Activated naive CD8-positive, alpha-beta T cell treated with anti-CD3 and anti-CD28 coated beads, Interleukin-2, amount 10 ng/mL, durations not matched to agents 7 days and 5 days (primary cell): Measurements from ENCODE around the gene CDKAL1. TPM values are rescaled to one million over a fixed set of nuclear protein-coding genes. Genes with fewer than 3 reads are reported as not detected.
"Not testable (repeated sequence)": the region's sequence is repeated elsewhere in the genome, so short reads cannot be mapped to it uniquely, and the experiment has no call there.

ENCODE experiments used
- ATAC-seq: fragments of 150-1000 bp; cut with Tn5 transposase; one replicate; pipeline ENCODE4 v1.10.0; 2021; ENCODE audit warnings: low read depth, moderate library complexity
- POLR2A ChIA-PET: fragments of 350-600 bp; sonication (Branson Sonifier 250); formaldehyde crosslinking; loops from one replicate; lab custom pipeline; 2021; ENCODE audit warnings: antibody characterized with exemption; lab: Charles Lee
- DNase-seq: peaks from one replicate; pipeline ENCODE4 v3.0.0; 2021
- H3K27ac Mint-ChIP-seq: one replicate; pipeline ENCODE4 v1.8.0; 2022; ENCODE audit warnings: mild to moderate bottlenecking, mixed read lengths
- H3K27me3 Mint-ChIP-seq: one replicate; pipeline ENCODE4 v1.8.0; 2022; ENCODE audit warnings: mild to moderate bottlenecking, moderate library complexity, mixed read lengths
- H3K36me3 Mint-ChIP-seq: one replicate; pipeline ENCODE4 v1.8.0; 2021; ENCODE audit warnings: mild to moderate bottlenecking, mixed read lengths
- H3K4me1 Mint-ChIP-seq: one replicate; pipeline ENCODE4 v1.8.0; 2021; ENCODE audit warnings: mixed read lengths
- H3K4me3 Mint-ChIP-seq: one replicate; pipeline ENCODE4 v1.8.0; 2022; ENCODE audit warnings: mild to moderate bottlenecking, moderate library complexity, mixed read lengths
- H3K9me3 Mint-ChIP-seq: one replicate; pipeline ENCODE4 v1.8.0; 2021; ENCODE audit warnings: mixed read lengths
- total RNA-seq, 2 experiments: library from RNA; stranded (reverse); gene quantifications; one replicate each; pipeline ENCODE4 v1.2.3, GENCODE V29; 2021

Gene CDKAL1
- total RNA-seq, 2 experiments from 2014 or later: 22.7 to 24.4 TPM

DNA sequence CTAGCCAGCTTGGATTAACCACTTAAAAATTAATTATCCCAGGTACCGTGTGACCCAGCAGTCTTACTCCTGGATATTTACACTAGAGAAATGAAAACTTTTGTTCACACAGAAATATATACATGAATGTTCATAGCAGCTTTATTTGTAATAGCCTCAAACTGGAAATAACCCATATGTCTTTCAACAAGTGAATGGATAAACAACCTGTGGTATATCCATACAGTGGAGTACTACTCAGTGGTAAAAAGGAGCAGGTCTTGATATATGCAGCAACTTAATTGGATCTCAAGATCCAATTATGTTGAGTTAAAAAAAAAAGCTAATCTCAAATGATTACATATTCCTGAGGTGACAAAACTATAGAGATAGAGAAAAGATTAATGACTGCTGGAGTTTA is 381.4 kb downstream of the CDKAL1 start:
- no peaks in the 10 kb centered on the region for H3K4me1 Mint-ChIP-seq
- POLR2A ChIA-PET: no interaction called here
- H3K27me3 Mint-ChIP-seq: no peaks in the 10 kb centered on the region
- H3K27ac Mint-ChIP-seq: no peak overlapping the region
- H3K4me3 Mint-ChIP-seq: no peak overlapping the region
- peaks cover 16% of the 10 kb centered on the region for H3K36me3 Mint-ChIP-seq
- DNase-seq (no peak), ATAC-seq (no peak)
- peaks cover 12% of the 10 kb centered on the region for H3K9me3 Mint-ChIP-seq

DNA sequence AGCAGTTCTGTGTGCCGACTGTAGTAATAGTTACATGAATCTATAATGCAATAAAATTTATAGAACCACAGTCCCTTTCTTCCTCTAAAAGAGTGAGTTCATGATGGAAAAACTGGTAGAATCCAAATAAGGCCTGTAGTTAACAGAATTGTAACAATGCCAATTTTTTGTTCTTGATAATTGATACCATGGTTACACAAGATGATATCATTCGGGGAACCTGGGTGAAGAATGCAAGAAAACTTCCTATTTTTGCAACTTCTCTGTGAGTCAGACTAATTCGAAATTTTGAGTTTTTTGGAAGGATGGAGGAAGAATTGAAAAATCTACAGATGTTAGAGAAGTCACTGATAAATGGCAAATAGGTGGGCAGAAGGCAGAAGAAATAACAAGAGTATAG is 381.8 kb downstream of the CDKAL1 start:
- POLR2A ChIA-PET: no interaction called here
- Mint-ChIP-seq H3K4me3 (no peak overlapping the region), H3K9me3 (peaks cover 12% of the 10 kb centered on the region), H3K36me3 (peaks cover 16% of the 10 kb centered on the region), H3K27ac (no peak overlapping the region), H3K4me1 (no peaks in the 10 kb centered on the region), H3K27me3 (no peaks in the 10 kb centered on the region)
- no peak for ATAC-seq
- DNase-seq: no peak

DNA sequence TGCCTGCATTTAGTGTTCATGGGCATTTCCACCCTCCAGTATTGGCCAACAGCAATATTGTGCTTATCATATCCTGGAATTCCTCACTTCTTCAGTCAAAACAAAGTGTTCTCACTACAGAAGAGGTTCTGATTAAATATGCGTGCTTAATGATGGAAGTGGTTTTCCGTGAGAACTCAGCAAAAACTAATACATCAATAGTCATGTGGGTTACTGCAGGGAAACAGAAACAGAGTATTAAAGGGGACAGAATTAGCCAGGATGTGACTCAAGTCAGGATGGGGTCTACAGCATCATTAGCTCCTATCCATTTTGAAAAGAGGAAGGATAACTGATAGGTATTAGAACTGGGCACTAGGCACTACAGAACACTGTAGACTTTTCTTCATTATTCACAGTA is 384.6 kb downstream of the CDKAL1 start:
- Mint-ChIP-seq H3K4me3 (no peak overlapping the region), H3K9me3 (peaks cover 10% of the 10 kb centered on the region), H3K27me3 (no peaks in the 10 kb centered on the region), H3K36me3 (peaks cover 19% of the 10 kb centered on the region), H3K4me1 (no peaks in the 10 kb centered on the region), H3K27ac (no peak overlapping the region)
- ATAC-seq: no peak
- DNase-seq: no peak
- POLR2A ChIA-PET: no interaction called here

DNA sequence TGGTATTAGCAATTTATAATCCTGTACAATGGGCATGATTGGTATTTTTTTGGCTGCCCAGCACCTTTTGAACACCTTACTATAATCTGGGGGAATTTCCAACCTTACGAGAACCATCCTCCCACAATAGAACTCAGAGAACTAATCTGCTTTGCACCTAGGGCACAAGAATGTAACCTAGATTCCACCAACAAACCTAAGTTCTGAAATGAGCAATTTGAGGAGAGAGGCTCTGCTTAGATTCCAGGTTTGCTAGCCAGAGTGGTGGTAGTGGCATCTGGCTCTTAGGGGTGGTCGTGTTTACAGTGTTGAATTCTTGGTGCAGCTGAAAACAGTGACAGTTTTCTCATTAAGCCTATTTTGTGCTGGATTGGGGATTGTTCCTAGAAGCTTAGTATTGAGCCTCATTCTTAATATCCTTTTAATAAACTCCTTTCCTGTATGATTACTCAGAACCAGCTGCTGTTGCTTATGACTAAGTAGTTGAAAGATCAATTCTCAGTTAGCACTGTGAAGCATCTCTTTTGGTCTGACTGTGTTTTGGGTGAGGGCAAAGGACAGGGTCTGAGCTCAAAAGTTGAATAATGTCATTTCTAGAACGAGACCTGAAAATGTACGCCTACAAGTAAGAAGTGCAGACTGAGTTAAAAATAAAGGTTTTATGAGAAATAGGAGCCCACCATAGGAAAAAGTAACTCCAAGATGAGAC is 385.6 kb downstream of the CDKAL1 start:
- Mint-ChIP-seq H3K27ac (no peak overlapping the region), H3K4me3 (no peak overlapping the region), H3K36me3 (peaks cover 23% of the 10 kb centered on the region), H3K27me3 (no peaks in the 10 kb centered on the region), H3K4me1 (no peaks in the 10 kb centered on the region), H3K9me3 (peaks cover 10% of the 10 kb centered on the region)
- POLR2A ChIA-PET: no interaction called here
- DNase-seq (no peak), ATAC-seq (no peak)

DNA sequence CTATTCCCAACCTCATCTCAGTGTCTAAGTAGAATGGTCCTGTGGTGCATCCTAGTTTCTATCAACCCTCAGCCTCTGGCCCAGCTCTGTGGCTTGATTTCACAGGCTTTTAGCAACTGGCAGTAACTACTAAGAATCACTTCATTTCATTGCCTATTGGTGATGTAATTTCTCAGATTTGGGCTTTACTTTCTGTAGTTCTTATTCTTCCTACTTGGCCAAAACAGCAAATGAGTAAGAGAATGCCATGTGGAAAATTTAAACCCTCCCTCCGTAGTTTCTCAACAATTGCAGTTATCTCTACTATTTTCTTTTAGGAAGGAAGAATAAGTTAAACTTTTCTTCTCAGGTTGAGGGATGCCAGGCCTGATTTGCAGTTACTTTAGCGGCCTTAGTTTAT is 387.3 kb downstream of the CDKAL1 start:
- Mint-ChIP-seq H3K4me1 (no peaks in the 10 kb centered on the region), H3K4me3 (no peak overlapping the region), H3K9me3 (no peaks in the 10 kb centered on the region), H3K27me3 (no peaks in the 10 kb centered on the region), H3K36me3 (peaks cover 17% of the 10 kb centered on the region), H3K27ac (no peak overlapping the region)
- DNase-seq (no peak), ATAC-seq (no peak)
- POLR2A ChIA-PET: no interaction called here

DNA sequence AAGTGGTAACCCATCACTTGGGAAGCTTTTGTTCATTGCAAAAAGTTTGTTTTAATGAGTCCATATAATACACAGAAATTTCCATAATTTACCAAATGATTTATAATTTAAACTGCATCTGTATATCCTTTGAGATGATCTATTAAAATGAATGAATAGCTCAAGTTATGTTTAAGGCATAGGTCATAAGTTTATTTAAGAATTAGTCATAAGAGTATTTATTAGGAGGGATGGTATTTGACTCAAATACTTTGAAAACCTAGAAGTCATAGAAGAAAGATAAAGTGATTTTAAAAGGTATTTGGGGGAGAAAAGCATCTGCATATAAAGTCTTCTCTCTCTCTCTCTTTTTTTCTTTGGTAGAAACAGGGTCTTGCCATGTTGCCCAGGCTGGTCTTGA is 388.5 kb downstream of the CDKAL1 start:
- no peak for DNase-seq
- H3K9me3 Mint-ChIP-seq: no peaks in the 10 kb centered on the region
- H3K27ac Mint-ChIP-seq: no peak overlapping the region
- H3K4me3 Mint-ChIP-seq: no peak overlapping the region
- POLR2A ChIA-PET: no interaction called here
- ATAC-seq: no peak
- peaks cover 17% of the 10 kb centered on the region for H3K36me3 Mint-ChIP-seq
- H3K27me3 Mint-ChIP-seq: no peaks in the 10 kb centered on the region
- no peaks in the 10 kb centered on the region for H3K4me1 Mint-ChIP-seq

DNA sequence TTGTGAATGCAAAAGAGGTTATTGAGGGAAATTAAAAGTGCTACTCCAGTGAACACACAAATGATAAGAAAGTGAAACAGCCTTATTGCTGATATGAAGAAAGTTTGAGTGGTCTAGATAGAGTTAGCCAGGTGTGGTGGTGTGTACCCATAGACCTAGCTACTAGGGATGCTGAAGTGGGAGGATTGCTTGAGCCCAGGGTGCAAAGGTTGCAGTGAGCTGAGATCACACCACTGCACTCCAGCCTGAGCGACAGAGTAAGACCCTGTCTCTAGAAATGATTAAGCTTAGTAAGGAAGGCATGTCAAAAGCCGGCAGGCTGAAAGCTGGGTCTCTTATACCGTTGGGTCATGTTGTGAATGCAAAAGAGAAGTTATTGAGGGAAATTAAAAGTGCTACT is 389.8 kb downstream of the CDKAL1 start:
- not testable (repeated sequence) for H3K27me3 Mint-ChIP-seq

DNA sequence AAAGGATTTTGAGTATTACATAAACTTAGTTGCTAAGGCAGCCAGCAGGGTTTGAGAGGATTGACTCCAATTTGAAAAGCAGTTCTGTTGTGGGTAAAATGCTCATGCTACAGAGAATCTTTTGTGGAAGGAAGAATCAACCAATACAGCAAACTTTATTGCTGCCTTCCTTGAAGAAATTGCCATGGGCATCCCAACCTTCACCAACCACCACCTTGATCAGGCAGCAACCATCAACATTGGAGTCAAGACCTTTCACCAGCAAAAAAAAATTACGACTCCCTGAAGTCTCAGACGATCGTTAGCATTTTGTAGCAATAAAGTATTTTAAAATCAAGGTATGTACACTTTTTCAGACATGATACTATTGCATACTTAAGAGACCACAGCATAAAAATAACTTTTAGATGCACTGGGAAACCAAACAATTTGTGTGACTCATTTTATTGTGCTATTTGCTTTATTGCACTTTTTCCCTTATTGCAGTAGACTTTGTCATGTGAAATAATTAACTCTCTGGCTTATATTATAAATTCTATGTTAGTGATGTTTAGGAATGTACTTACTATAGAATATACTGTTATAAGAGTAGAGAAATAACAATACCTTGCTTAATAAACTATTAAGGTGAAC is 390.8 kb downstream of the CDKAL1 start:
- DNase-seq (no peak), ATAC-seq (no peak)

More for the DNA sequence above, 389.8 kb downstream of the CDKAL1 start:
- H3K27ac Mint-ChIP-seq, POLR2A ChIA-PET, H3K4me3 Mint-ChIP-seq, ATAC-seq, H3K4me1 Mint-ChIP-seq, DNase-seq, H3K9me3 Mint-ChIP-seq: not testable (repeated sequence)
- peaks cover 13% of the 10 kb centered on the region for H3K36me3 Mint-ChIP-seq

DNA sequence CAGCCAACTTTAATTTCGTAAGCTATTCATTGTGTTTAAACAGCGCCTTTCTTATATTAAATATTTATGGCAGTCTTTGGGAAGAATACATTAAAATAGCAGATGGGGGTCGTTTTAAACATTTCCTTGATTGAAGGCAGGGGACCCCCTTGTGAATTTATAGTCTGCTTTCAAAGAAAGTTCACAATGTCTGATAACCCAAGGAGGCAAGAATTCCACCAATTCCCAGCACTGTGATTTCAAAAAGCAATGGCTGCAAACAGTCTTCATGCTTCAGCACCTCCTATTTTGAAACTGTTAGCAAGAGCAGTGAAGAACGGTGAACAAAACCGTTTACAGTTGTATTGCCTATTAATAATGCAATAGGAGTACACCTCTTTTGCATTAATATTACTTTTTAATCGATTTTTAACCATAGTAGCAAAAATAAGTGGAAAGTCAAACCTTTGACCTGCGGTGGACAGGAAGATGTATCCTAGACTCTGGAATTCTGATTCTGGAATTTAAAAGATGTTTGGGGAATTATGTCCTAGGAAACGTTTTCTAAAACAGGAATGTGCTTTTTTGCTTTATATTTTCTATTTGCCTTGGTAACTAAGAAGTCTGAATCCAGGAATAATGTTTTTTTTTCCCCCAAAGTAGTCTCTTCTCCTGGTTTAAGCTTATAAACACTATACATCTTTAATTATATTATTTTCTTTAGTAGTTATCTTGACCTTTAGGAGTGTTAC is 393.0 kb downstream of the CDKAL1 start:
- DNase-seq (no peak), ATAC-seq (no peak)
- no peaks in the 10 kb centered on the region for H3K27me3 Mint-ChIP-seq
- H3K36me3 Mint-ChIP-seq: peaks cover 10% of the 10 kb centered on the region
- no peak overlapping the region for H3K4me3 Mint-ChIP-seq
- H3K4me1 Mint-ChIP-seq: no peaks in the 10 kb centered on the region
- no peak overlapping the region for H3K27ac Mint-ChIP-seq
- H3K9me3 Mint-ChIP-seq: no peaks in the 10 kb centered on the region
- POLR2A ChIA-PET: no interaction called here

More for the DNA sequence above, 390.8 kb downstream of the CDKAL1 start:
- Mint-ChIP-seq H3K4me3 (no peak overlapping the region), H3K27ac (no peak overlapping the region), H3K4me1 (no peaks in the 10 kb centered on the region), H3K27me3 (no peaks in the 10 kb centered on the region), H3K36me3 (peaks cover 13% of the 10 kb centered on the region), H3K9me3 (no peaks in the 10 kb centered on the region)
- POLR2A ChIA-PET: no interaction called here

DNA sequence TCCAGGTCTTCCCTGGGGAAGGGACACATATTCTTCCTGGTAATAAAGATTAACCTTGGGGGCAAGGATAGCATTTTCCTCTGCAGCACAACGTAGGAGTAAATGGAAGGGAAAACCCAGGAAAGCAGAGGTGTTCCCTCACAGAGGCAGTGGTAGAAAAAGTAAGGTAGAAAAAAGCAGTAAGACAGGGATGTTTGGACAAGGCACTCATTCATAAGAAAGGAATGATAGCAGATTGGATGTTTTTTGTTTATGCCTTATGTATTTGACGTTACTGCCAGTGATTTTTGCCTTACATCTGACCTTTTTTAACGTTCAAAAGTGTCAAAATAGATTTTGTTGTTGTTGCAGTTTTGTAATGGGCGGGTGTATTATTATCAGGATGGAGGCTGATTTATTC is 395.0 kb downstream of the CDKAL1 start:
- H3K9me3 Mint-ChIP-seq: no peaks in the 10 kb centered on the region
- H3K36me3 Mint-ChIP-seq: peaks cover 2% of the 10 kb centered on the region
- ATAC-seq: no peak
- H3K4me3 Mint-ChIP-seq: no peak overlapping the region
- no peaks in the 10 kb centered on the region for H3K27me3 Mint-ChIP-seq
- no peak overlapping the region for H3K27ac Mint-ChIP-seq
- POLR2A ChIA-PET: no interaction called here
- no peaks in the 10 kb centered on the region for H3K4me1 Mint-ChIP-seq
- DNase-seq: no peak

DNA sequence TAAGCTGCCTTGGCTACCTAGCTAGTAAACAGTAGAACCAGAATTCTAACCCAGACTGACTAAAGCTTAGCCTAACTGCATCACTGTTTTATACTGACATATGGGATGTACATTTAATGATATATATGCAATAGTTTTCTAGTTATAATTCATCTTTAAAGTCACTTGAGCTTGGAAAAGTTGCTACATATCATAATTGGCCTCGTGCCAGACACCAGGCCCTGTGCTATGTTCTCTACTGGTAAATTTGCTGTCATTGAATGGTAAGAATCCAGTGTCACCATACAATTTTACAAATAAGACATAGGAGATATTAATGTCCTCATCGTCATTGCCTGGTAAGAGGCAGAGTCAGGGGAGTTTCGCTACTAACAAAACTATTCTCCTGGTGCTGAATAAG is 396.8 kb downstream of the CDKAL1 start:
- Mint-ChIP-seq H3K4me1 (no peaks in the 10 kb centered on the region), H3K9me3 (peaks cover 1% of the 10 kb centered on the region), H3K4me3 (no peak overlapping the region), H3K27me3 (no peaks in the 10 kb centered on the region), H3K27ac (no peak overlapping the region), H3K36me3 (peaks cover 5% of the 10 kb centered on the region)
- DNase-seq (no peak), ATAC-seq (no peak)
- POLR2A ChIA-PET: no interaction called here

DNA sequence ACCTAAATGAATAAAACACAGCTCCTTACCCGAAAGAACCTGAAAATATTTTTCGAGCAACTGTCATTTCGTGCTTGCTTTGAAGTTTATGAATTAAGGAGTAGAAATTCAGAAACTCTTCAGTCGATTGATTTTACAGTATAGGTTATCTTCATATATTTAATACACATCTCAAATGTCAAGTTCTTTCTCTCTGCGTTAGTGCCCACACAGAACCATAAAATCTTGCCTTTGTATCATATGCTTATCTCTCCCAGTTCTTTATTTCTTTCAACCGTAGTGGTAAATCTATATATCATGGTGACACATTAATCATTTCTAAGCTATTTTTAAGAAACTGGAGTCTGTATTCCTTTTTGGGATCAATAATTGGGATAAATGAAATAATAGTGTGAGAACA is 397.5 kb downstream of the CDKAL1 start:
- no peak for DNase-seq
- H3K36me3 Mint-ChIP-seq: peaks cover 5% of the 10 kb centered on the region
- H3K27ac Mint-ChIP-seq: no peak overlapping the region
- POLR2A ChIA-PET: no interaction called here
- no peak for ATAC-seq
- peaks cover 1% of the 10 kb centered on the region for H3K9me3 Mint-ChIP-seq
- H3K27me3 Mint-ChIP-seq: no peaks in the 10 kb centered on the region
- no peak overlapping the region for H3K4me3 Mint-ChIP-seq
- no peaks in the 10 kb centered on the region for H3K4me1 Mint-ChIP-seq

DNA sequence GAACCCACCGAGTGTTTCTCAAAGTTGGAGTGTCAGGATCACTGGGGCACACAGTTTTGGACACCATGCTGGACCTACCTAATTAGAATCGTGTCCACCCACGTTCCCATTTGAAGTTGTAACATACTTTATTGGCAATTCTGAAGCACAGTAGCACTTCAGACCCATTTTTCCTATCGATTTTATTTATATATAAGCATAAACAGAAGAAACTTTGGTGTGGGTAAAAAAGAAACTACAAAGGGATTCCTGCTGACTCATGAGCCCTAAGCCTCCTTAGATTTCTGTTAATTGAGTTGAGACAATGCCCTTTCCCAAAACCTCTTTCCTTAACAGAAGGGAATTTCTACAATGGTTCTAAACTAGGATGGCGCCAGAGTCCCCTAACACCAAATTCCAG is 398.0 kb downstream of the CDKAL1 start:
- ATAC-seq (no peak), DNase-seq (no peak)
- Mint-ChIP-seq H3K9me3 (peaks cover 1% of the 10 kb centered on the region), H3K27ac (no peak overlapping the region), H3K4me3 (no peak overlapping the region), H3K4me1 (no peaks in the 10 kb centered on the region), H3K27me3 (no peaks in the 10 kb centered on the region), H3K36me3 (peaks cover 6% of the 10 kb centered on the region)
- POLR2A ChIA-PET: no interaction called here
